DND-41 (cell line): ENCODE results near the gene CPLX1.
"Not testable (repeated sequence)": the region's sequence is repeated elsewhere in the genome, so short reads cannot be mapped to it uniquely, and the experiment has no call there.

ENCODE experiments used
- ATAC-seq: fragments of 200-7000 bp; cut with Tn5 transposase; 3 replicates; pipeline ENCODE4 v1.9.1; 2021; ENCODE audit warnings: low read depth; ENCODE audit not compliant: insufficient read depth
- DNase-seq: peaks from one replicate; pipeline ENCODE4 v3.0.0-alpha.2; 2020
- H2AFZ ChIP-seq: 2 replicates; pipeline ENCODE4 v1.6.0; 2012; ENCODE audit warnings: low read depth, low read length
- H3K27ac ChIP-seq: 2 replicates; pipeline ENCODE4 v1.5.1; 2012; ENCODE audit warnings: low read length, inconsistent platforms
- H3K27me3 ChIP-seq: fragments of 200-600 bp; sonication (generic); 2 replicates; pipeline ENCODE4 v1.6.0; 2012; ENCODE audit warnings: low read length, mild to moderate bottlenecking, inconsistent platforms; ENCODE audit not compliant: insufficient read depth, poor library complexity
- H3K36me3 ChIP-seq: 2 replicates; pipeline ENCODE4 v1.5.1; 2012; ENCODE audit warnings: low read length, inconsistent platforms; ENCODE audit not compliant: insufficient read depth
- H3K4me1 ChIP-seq: 2 replicates; pipeline ENCODE4 v1.5.1; 2012; ENCODE audit warnings: mild to moderate bottlenecking, low read length; ENCODE audit not compliant: insufficient read depth
- H3K4me2 ChIP-seq: 2 replicates; pipeline ENCODE4 v1.6.0; 2012; ENCODE audit warnings: mild to moderate bottlenecking, moderate library complexity, low read length, inconsistent platforms; ENCODE audit not compliant: insufficient read depth
- H3K4me3 ChIP-seq, 2 experiments: fragments of 200-600 bp in 1 of 2; shearing (Covaris generic) in 1 of 2; 2 replicates each; pipeline ENCODE4 v1.5.1; 2012 to 2016; ENCODE audit warnings: inconsistent platforms in 2 of 2, low read length in 2 of 2, mild to moderate bottlenecking in 2 of 2, low read depth in 1 of 2, moderate library complexity in 1 of 2
- H3K79me2 ChIP-seq: 2 replicates; pipeline ENCODE4 v1.6.0; 2012; ENCODE audit warnings: low read length, inconsistent platforms; ENCODE audit not compliant: insufficient read depth
- H3K9ac ChIP-seq: 2 replicates; pipeline ENCODE4 v1.6.0; 2012; ENCODE audit warnings: low read depth, mild to moderate bottlenecking, inconsistent platforms, low read length, moderate library complexity
- H3K9me3 ChIP-seq: 2 replicates; pipeline ENCODE4 v1.5.1; 2012; ENCODE audit warnings: low read length, moderate library complexity, mild to moderate bottlenecking, inconsistent platforms; ENCODE audit not compliant: insufficient read depth, severe bottlenecking
- H4K20me1 ChIP-seq: 2 replicates; pipeline ENCODE4 v1.6.0; 2012; ENCODE audit warnings: low read length; ENCODE audit not compliant: insufficient read depth
- EZH2 ChIP-seq: IDR thresholded peaks from 3 replicates; pipeline ENCODE4 v1.6.1; 2012; ENCODE audit warnings: borderline replicate concordance, low read depth, mild to moderate bottlenecking, moderate library complexity, low read length, inconsistent platforms; ENCODE audit not compliant: severe bottlenecking
- TF ChIP-seq, protein P1 (sequence below): IDR thresholded peaks from 2 replicates; pipeline ENCODE4 v1.5.1; 2012; ENCODE audit warnings: borderline replicate concordance, low read length, moderate library complexity, mild to moderate bottlenecking; ENCODE audit not compliant: poor library complexity, severe bottlenecking; ENCODE audit errors: extremely low read depth

CPLX1 gene

DNA sequence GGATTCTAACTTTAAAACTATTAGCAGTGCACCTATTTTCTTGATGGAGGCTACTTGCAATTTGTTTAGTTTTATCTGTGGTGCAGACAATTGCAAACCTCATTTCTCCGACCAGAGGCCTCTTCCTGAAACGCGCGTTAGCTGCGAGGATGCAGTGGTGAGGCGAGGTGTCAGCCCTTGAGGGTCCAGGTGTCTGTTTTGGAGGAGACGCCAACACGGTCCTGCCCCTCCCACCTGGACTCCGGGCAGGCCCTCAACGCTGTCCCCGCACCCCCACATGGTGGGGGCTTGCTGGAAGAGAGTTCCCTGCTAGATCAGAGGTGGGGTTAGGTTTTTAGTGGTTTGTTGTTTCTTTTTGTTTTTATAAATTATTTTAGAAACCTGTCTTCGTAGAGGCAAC, 85.9 kb downstream of the CPLX1 start:
- DNase-seq = no peak
- Histone ChIP-seq H3K4me3 (no peak overlapping the region), H3K27ac (no peak overlapping the region), H3K36me3 (peaks cover 65% of the 10 kb centered on the region), H3K9ac (no peak overlapping the region), H3K4me1 (no peaks in the 10 kb centered on the region), H4K20me1 (peaks cover 19% of the 10 kb centered on the region), H3K4me2 (no peak overlapping the region), H3K79me2 (no peaks in the 10 kb centered on the region), H3K9me3 (no peaks in the 10 kb centered on the region), H2AFZ (no peak overlapping the region), H3K27me3 (no peaks in the 10 kb centered on the region)
- TF ChIP-seq, protein P1, sequence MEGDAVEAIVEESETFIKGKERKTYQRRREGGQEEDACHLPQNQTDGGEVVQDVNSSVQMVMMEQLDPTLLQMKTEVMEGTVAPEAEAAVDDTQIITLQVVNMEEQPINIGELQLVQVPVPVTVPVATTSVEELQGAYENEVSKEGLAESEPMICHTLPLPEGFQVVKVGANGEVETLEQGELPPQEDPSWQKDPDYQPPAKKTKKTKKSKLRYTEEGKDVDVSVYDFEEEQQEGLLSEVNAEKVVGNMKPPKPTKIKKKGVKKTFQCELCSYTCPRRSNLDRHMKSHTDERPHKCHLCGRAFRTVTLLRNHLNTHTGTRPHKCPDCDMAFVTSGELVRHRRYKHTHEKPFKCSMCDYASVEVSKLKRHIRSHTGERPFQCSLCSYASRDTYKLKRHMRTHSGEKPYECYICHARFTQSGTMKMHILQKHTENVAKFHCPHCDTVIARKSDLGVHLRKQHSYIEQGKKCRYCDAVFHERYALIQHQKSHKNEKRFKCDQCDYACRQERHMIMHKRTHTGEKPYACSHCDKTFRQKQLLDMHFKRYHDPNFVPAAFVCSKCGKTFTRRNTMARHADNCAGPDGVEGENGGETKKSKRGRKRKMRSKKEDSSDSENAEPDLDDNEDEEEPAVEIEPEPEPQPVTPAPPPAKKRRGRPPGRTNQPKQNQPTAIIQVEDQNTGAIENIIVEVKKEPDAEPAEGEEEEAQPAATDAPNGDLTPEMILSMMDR = no peak
- no peak for TF ChIP-seq EZH2
- no peak for ATAC-seq

DNA sequence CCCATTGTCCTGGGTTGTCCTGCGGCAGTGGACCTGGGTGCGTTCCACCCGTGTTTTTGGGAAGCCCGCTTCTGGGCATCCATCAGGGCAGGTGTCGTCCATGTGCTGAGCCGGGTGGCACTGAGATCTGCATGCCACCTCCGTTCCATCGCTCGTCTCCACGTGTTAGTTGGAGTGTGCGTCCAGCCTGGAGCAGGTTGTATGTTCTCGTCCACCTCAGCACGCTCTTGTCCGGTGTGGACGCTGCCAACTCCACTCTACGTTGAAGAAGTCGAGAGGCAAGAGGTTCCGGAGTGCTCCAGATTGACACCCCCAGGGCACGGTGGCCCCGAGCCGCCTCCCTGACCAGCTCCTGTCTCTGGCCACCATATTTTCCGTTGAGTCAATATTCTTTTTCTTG, 86.4 kb downstream of the CPLX1 start:
- Histone ChIP-seq H4K20me1 (peaks cover 19% of the 10 kb centered on the region), H3K4me1 (no peaks in the 10 kb centered on the region), H2AFZ (no peak overlapping the region), H3K9me3 (no peaks in the 10 kb centered on the region), H3K9ac (no peak overlapping the region), H3K27me3 (no peaks in the 10 kb centered on the region), H3K4me3 (no peak overlapping the region), H3K4me2 (no peak overlapping the region), H3K36me3 (peaks cover 70% of the 10 kb centered on the region), H3K27ac (no peak overlapping the region), H3K79me2 (no peaks in the 10 kb centered on the region)
- TF ChIP-seq EZH2 = no peak
- TF ChIP-seq, protein P1 = no peak
- ATAC-seq = no peak
- no peak for DNase-seq

DNA sequence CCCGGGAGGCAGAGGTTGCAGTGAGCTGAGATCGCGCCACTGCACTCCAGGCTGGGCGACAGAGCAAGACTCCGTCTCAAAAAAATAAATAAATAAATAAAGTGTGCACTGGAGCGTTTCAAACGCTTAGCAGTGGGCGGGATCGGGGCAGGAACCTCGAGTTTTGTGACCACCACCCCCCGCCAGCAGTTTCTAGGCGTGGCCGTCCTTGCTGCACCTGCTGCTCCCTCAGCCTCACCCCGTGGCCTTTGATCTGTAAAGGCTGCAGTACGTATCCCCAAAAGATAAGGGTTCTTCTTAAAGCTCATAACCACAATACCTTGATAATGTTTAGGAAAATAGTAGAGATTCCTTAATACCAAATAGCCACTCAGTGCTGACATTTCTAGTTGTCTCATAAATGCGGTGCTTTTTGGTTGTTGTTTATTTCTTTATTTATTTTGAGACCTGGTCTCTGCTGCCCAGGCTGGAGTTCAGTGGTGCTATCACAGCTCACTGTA, 87.1 kb downstream of the CPLX1 start:
- Histone ChIP-seq H2AFZ (no peak overlapping the region), H3K9ac (no peak overlapping the region), H3K9me3 (no peaks in the 10 kb centered on the region), H3K4me1 (no peaks in the 10 kb centered on the region), H3K4me3 (no peak overlapping the region), H3K36me3 (peaks cover 77% of the 10 kb centered on the region), H3K27ac (no peak overlapping the region), H3K4me2 (no peak overlapping the region), H3K79me2 (no peaks in the 10 kb centered on the region), H3K27me3 (no peaks in the 10 kb centered on the region), H4K20me1 (peaks cover 19% of the 10 kb centered on the region)
- DNase-seq = no peak
- no peak for ATAC-seq
- no peak for TF ChIP-seq EZH2
- TF ChIP-seq, protein P1 = no peak

DNA sequence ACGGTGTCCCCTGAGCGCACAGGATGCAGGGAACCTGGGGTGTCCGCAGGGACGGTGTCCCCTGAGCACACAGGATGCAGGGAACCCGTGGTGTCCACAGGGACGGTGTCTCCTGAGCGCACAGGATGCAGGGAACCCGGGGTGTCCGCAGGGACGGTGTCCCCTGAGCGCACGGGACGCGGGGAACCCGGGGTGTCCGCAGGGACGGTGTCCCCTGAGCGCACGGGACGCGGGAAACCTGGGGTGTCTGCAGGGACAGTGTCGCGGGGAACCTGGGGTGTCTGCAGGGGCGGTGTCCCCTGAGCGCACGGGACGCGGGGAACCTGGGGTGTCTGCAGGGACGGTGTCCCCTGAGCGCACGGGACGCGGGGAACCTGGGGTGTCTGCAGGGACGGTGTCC, 89.4 kb downstream of the CPLX1 start:
- not testable (repeated sequence) for H3K27me3 ChIP-seq, H3K4me2 ChIP-seq, DNase-seq, H3K4me3 ChIP-seq, H2AFZ ChIP-seq, ATAC-seq, H3K9me3 ChIP-seq, H3K4me1 ChIP-seq, H3K79me2 ChIP-seq, H3K27ac ChIP-seq, H3K9ac ChIP-seq
- Histone ChIP-seq H3K36me3 (peaks cover 81% of the 10 kb centered on the region), H4K20me1 (peaks cover 15% of the 10 kb centered on the region; the same call in 1 of the 2 replicates)
